Naive thymus-derived CD4-positive, alpha-beta T cell (primary cell): ENCODE results near the gene ZNF362. TPM values are rescaled to one million over a fixed set of nuclear protein-coding genes. Genes with fewer than 3 reads are reported as not detected.
A peak's percentile ranks its signal among the peaks of the same experiment; 100 is the strongest.

Experiments used
- ATAC-seq: fragments of 150-1000 bp; cut with Tn5 transposase; 2 replicates; pipeline ENCODE4 v1.10.0; 2021; ENCODE audit warnings: mild to moderate bottlenecking, moderate library complexity
- CTCF ChIA-PET: fragments of 350-600 bp; sonication (Branson Sonifier 250); formaldehyde crosslinking; loops from one replicate; lab custom pipeline; 2021; ENCODE audit warnings: antibody characterized with exemption; lab: Charles Lee
- POLR2A ChIA-PET: fragments of 350-600 bp; sonication (Branson Sonifier 250); formaldehyde crosslinking; loops from one replicate; lab custom pipeline; 2021; ENCODE audit warnings: antibody characterized with exemption, inconsistent platforms; lab: Charles Lee
- DNase-seq, 9 donors: peaks; one replicate each; pipeline versions ENCODE4 v3.0.0 to v3.0.0-alpha.2; 2020 to 2022; ENCODE audit warnings: mixed read lengths in 1 of 9
- H3K27ac ChIP-seq: one replicate; pipeline ENCODE4 v1.7.0; 2013; ENCODE audit warnings: mild to moderate bottlenecking, low read depth, low read length, moderate library complexity
- H3K27me3 ChIP-seq, 2 donors: one replicate each; pipeline ENCODE4 v1.7.0; 2013; ENCODE audit warnings: low read length in 2 of 2, mild to moderate bottlenecking in 2 of 2, moderate library complexity in 2 of 2; ENCODE audit not compliant: control insufficient read depth in 2 of 2, insufficient read depth in 2 of 2
- H3K36me3 ChIP-seq, 3 experiments: 1 replicate in 2 of 3; 2 replicates in 1 of 3; pipeline ENCODE4 v1.7.0; 2013; ENCODE audit warnings: low read length in 3 of 3, mild to moderate bottlenecking in 3 of 3, moderate library complexity in 1 of 3; ENCODE audit not compliant: insufficient read depth in 3 of 3, control insufficient read depth in 2 of 3
- H3K4me1 ChIP-seq, 2 donors: one replicate each; pipeline ENCODE4 v1.7.0; 2013; ENCODE audit warnings: low read length in 2 of 2, mild to moderate bottlenecking in 2 of 2, moderate library complexity in 1 of 2; ENCODE audit not compliant: control insufficient read depth in 2 of 2, insufficient read depth in 2 of 2
- H3K4me3 ChIP-seq: 2 replicates; pipeline ENCODE4 v1.7.0; 2013; ENCODE audit warnings: mild to moderate bottlenecking, low read length
- H3K9me3 ChIP-seq, 3 experiments: 1 replicate in 2 of 3; 2 replicates in 1 of 3; pipeline ENCODE4 v1.7.0; 2013; ENCODE audit warnings: low read length in 3 of 3; ENCODE audit not compliant: control insufficient read depth in 2 of 3
- H3K27ac Mint-ChIP-seq, 9 donors: one replicate each; pipeline ENCODE4 v1.8.0; 2020 to 2022; ENCODE audit warnings: mixed read lengths in 9 of 9, mild to moderate bottlenecking in 8 of 9, moderate library complexity in 5 of 9, inconsistent platforms in 2 of 9
- H3K27me3 Mint-ChIP-seq, 5 donors: one replicate each; pipeline ENCODE4 v1.8.0; 2021 to 2022; ENCODE audit warnings: mixed read lengths in 5 of 5, mild to moderate bottlenecking in 1 of 5
- H3K36me3 Mint-ChIP-seq, 5 donors: one replicate each; pipeline ENCODE4 v1.8.0; 2020 to 2022; ENCODE audit warnings: mixed read lengths in 5 of 5, mild to moderate bottlenecking in 3 of 5, inconsistent platforms in 1 of 5
- H3K4me1 Mint-ChIP-seq, 7 donors: one replicate each; pipeline ENCODE4 v1.8.0; 2020 to 2022; ENCODE audit warnings: mixed read lengths in 7 of 7, mild to moderate bottlenecking in 3 of 7, inconsistent platforms in 1 of 7
- H3K4me3 Mint-ChIP-seq, 10 donors: one replicate each; pipeline ENCODE4 v1.8.0; 2020 to 2022; ENCODE audit warnings: mild to moderate bottlenecking in 10 of 10, mixed read lengths in 10 of 10, moderate library complexity in 6 of 10, inconsistent platforms in 2 of 10
- H3K9me3 Mint-ChIP-seq, 11 donors: one replicate each; pipeline ENCODE4 v1.8.0; 2020 to 2022; ENCODE audit warnings: mixed read lengths in 11 of 11, mild to moderate bottlenecking in 4 of 11, inconsistent platforms in 1 of 11, moderate library complexity in 1 of 11
- intact Hi-C, 2 donors: fragments of 100-400 bp; cut with micrococcal nuclease; formaldehyde crosslinking; loops; one replicate each; pipeline ENCODE4 v1.15.1; 2023
- polyA plus RNA-seq, 2 donors: library from polyadenylated mRNA; unstranded; fragments of 300-500 nt; fragmentation: Illumina TruSeq; gene quantifications; one replicate each; pipeline ENCODE4 v1.2.3, GENCODE V29; 2021
- total RNA-seq, 6 experiments: library from RNA in 5 of 6; stranded (reverse) in 5 of 6; gene quantifications; 1 replicate in 5 of 6; 2 replicates in 1 of 6; pipeline ENCODE4 v1.2.3 and lab custom pipeline; 2021 to 2026

The ZNF362 gene
- total and polyA plus RNA-seq, 7 experiments from 2014 or later: 17.2 to 30.5 (median 27.0) TPM

DNA sequence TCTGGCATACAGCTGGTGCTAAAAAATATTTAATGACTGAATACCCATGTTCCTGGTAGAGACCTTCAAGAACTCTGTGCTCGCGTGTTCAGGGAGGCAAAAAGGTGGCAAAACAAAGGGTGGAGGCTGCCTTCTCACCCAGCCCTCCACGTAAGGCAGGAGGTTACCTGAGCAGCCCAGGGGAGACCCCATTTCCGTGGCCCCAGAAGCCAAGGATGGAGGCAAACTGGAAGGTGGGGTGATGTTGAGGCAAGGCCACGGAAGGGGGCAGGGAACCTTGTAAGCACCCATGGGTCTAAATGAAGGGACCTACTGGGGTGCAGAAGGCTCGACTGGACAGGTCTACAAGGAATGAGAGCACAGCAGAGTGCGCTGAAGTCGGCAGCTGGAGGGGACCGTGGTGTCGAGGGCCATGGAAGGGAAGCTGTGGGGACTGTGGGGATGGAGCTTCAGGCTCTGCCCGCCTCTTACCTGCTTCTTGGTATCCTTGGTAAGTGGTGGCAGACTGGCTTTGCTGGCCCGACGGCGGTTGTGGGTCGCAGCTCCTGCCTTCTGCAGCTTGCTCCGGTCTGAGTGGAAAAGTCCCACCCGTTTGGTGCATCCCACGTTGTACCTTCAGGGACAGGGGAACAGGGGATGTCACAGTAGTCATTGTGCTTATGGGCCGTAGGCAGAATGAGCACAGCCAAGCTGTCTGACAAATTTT is 73.5 kb downstream of the ZNF362 start:
- H3K4me3 Mint-ChIP-seq: peak overlapping the region in 1 of 10 donors; percentile 61
- Histone ChIP-seq H3K9me3 (no peaks in the 10 kb centered on the region), H3K36me3 (peaks cover 25 to 90% (median 46%) of the 10 kb centered on the region in 3 experiments), H3K27me3 (no peaks in the 10 kb centered on the region), H3K4me1 (no peaks in the 10 kb centered on the region), H3K27ac (no peak overlapping the region), H3K4me3 (no peak overlapping the region)
- peak overlapping the region in 3 of 9 donors; percentile 5 to 23 (median 17) for H3K27ac Mint-ChIP-seq
- no peaks in the 10 kb centered on the region for H3K9me3 Mint-ChIP-seq
- ChIA-PET CTCF (interaction anchor here (1.1 kb wide), 1 partner anchor 32 kb away, joined by 3 read pairs; no protein-coding TSS in a partner anchor), POLR2A (interaction anchor here (0.5 kb wide), 1 partner anchor 224 kb away, joined by 3 read pairs; no protein-coding TSS in a partner anchor)
- DNase-seq (no peak), ATAC-seq (no peak)
- peaks cover 22 to 56% (median 25%) of the 10 kb centered on the region in 5 donors for H3K36me3 Mint-ChIP-seq
- intact Hi-C loops: no loop called here
- no peaks in the 10 kb centered on the region for H3K27me3 Mint-ChIP-seq
- peaks cover under 1 to 14% (median 4%) of the 10 kb centered on the region in 7 donors for H3K4me1 Mint-ChIP-seq

DNA sequence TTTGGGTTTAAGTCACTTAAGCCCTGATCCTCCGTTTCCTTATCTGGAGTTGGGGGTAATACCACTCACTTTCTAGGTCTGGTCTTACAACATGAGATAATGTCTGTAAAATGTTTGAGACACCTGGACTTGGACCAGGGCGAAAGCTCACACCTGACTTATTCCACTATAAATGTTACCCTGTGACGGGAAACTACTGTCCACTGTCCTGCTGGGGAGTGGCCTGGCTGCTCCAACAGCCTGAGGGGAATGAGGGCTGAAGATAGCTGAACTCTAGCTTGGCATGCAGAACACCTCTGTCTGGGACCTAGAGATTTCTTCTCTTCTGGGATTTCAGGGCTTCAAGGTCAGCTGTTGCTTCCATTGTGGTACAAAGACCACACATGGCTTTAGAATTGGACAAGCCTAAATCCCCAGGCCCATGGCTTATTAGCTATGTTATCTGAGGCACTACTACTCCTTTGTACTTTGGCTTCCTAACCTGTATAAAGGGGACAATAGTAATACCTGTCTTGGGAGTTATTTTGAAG is 74.1 kb downstream of the ZNF362 start:
- Histone ChIP-seq H3K27ac (no peak overlapping the region), H3K36me3 (peaks cover 18 to 84% (median 45%) of the 10 kb centered on the region in 3 experiments), H3K27me3 (no peaks in the 10 kb centered on the region), H3K4me3 (no peak overlapping the region), H3K9me3 (no peaks in the 10 kb centered on the region), H3K4me1 (no peaks in the 10 kb centered on the region)
- H3K4me1 Mint-ChIP-seq: peaks cover 7 to 21% (median 11%) of the 10 kb centered on the region in 7 donors
- intact Hi-C loops: no loop called here
- DNase-seq (no peak), ATAC-seq (no peak)
- no peaks in the 10 kb centered on the region for H3K27me3 Mint-ChIP-seq
- H3K27ac Mint-ChIP-seq: no peak overlapping the region
- peaks cover 20 to 56% (median 27%) of the 10 kb centered on the region in 5 donors for H3K36me3 Mint-ChIP-seq
- H3K4me3 Mint-ChIP-seq: no peak overlapping the region
- CTCF ChIA-PET: interaction anchor here (1.1 kb wide), 1 partner anchor 33 kb away, joined by 3 read pairs; no protein-coding TSS in a partner anchor
- POLR2A ChIA-PET: no interaction called here
- no peaks in the 10 kb centered on the region for H3K9me3 Mint-ChIP-seq

DNA sequence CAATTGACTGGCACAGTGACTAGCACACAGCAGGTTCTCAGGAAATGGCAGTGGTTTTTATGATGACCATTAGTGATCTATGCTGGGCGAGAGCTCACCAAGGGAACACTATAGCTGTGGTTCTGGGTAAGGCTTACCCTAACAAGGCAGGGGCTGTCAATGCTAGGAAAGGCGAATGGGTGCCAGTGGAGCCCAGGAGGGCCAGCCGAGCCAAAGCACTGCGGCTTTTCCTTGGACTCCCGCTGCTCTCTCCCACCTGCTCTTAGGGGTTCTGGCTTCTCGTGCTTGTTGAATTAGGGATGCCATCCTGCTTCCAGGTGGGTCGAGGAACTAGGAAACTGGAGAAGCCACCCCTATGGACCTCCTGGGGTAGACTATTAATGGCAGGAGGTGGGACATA is 74.6 kb downstream of the ZNF362 start:
- H3K36me3 ChIP-seq: peaks cover 17 to 79% (median 40%) of the 10 kb centered on the region in 3 experiments
- no peak overlapping the region for H3K27ac ChIP-seq
- DNase-seq: no peak
- Mint-ChIP-seq H3K36me3 (peaks cover 16 to 52% (median 23%) of the 10 kb centered on the region in 5 donors), H3K4me1 (peaks cover 6 to 21% (median 11%) of the 10 kb centered on the region in 7 donors), H3K4me3 (no peak overlapping the region), H3K27ac (no peak overlapping the region), H3K9me3 (no peaks in the 10 kb centered on the region), H3K27me3 (no peaks in the 10 kb centered on the region)
- no peaks in the 10 kb centered on the region for H3K27me3 ChIP-seq
- H3K4me1 ChIP-seq: no peaks in the 10 kb centered on the region
- H3K4me3 ChIP-seq: no peak overlapping the region
- ChIA-PET CTCF (interaction anchor here (1.1 kb wide), 1 partner anchor 33 kb away, joined by 3 read pairs; no protein-coding TSS in a partner anchor), POLR2A (no interaction called here)
- intact Hi-C loops: no loop called here
- no peak for ATAC-seq
- no peaks in the 10 kb centered on the region for H3K9me3 ChIP-seq

DNA sequence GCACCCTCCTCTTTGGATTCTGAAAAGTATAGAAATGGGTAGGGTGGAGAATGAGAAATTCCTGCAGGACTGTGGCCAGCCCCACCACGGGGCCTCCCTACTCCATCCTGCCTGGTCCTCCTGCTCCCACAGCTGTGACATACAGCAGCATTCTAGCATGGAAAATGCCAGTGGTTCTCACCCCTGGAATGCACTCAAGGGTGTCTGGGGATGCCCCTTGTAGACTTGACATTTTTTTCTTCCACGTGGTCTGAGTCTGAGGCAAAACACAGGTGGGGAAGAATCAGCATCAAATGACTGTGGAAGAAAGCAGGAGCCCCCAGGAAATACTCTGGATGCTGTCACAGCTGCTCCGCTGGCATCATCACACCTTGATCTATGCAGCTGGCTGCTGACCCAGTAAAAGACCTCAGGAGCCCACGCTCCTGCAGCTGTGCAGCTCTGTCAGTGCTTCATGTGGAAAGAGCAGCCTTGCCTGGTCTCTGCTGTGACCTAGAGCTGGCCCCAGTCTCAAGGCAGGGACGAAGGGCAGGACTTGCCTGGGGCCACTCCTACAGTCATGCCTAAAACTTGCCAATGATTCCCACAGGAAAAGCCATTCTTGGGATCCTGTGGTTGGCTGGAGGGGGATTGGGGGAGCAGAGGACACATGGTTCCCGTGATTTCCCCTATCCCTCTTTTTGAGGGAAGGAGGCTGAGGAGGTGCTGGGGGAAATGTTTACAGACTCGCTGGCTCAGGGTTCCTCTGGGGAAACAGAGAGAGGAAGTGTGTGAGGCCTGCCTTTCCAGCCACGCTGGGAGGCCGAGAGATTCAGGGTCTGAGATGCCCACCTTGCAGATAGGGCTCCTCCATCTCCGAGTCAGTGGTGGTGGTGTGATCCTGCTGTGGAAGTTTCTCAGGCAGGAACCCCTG is 75.4 kb downstream of the ZNF362 start:
- ATAC-seq: no peak
- no peak overlapping the region for H3K4me3 Mint-ChIP-seq
- H3K9me3 Mint-ChIP-seq: no peaks in the 10 kb centered on the region
- H3K4me1 ChIP-seq: no peaks in the 10 kb centered on the region
- no peaks in the 10 kb centered on the region for H3K27me3 ChIP-seq
- no peak overlapping the region for H3K27ac ChIP-seq
- H3K9me3 ChIP-seq: no peaks in the 10 kb centered on the region
- H3K27me3 Mint-ChIP-seq: no peaks in the 10 kb centered on the region
- intact Hi-C loops: no loop called here
- H3K36me3 Mint-ChIP-seq: peaks cover 14 to 47% (median 20%) of the 10 kb centered on the region in 5 donors
- no peak for DNase-seq
- H3K4me3 ChIP-seq: no peak overlapping the region
- peaks cover 7 to 23% (median 18%) of the 10 kb centered on the region in 7 donors for H3K4me1 Mint-ChIP-seq
- H3K36me3 ChIP-seq: peaks cover 17 to 71% (median 34%) of the 10 kb centered on the region in 3 experiments
- CTCF ChIA-PET: no interaction called here
- H3K27ac Mint-ChIP-seq: no peak overlapping the region
- POLR2A ChIA-PET: no interaction called here

DNA sequence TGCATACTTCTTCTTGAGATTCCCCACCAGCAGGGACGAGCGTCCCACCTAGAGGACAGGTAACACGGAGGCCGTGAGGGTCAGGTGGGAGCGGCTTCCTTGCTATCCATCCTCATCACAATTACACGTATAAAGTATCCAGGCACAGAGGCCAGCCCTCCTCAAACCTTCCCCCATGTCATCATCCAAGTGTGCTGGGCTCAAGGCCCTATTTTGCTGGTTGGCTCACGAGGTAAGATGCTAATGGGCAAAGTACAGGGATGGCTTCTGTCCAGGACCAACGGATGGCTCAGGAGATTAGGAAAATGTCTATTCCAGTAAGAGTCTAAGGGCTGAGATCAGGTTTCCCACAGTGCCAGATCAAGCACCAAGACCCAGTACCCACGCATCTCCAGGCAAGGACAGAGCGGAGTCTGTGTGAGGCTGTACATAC is 76.1 kb downstream of the ZNF362 start:
- Mint-ChIP-seq H3K4me3 (no peak overlapping the region), H3K27ac (no peak overlapping the region), H3K9me3 (no peaks in the 10 kb centered on the region), H3K4me1 (peaks cover 7 to 26% (median 23%) of the 10 kb centered on the region in 7 donors), H3K27me3 (no peaks in the 10 kb centered on the region), H3K36me3 (peaks cover 13 to 47% (median 20%) of the 10 kb centered on the region in 5 donors)
- ATAC-seq: no peak
- Histone ChIP-seq H3K4me1 (no peaks in the 10 kb centered on the region), H3K36me3 (peaks cover 17 to 64% (median 34%) of the 10 kb centered on the region in 3 experiments), H3K27me3 (no peaks in the 10 kb centered on the region), H3K9me3 (no peaks in the 10 kb centered on the region), H3K27ac (no peak overlapping the region), H3K4me3 (no peak overlapping the region)
- intact Hi-C loops: no loop called here
- no peak for DNase-seq
- POLR2A ChIA-PET: interaction anchor here (0.6 kb wide), 1 partner anchor 78 kb away, joined by 6 read pairs; no protein-coding TSS in a partner anchor
- CTCF ChIA-PET: interaction anchor here (1.1 kb wide), 1 partner anchor 37 kb away, joined by 3 read pairs; no protein-coding TSS in a partner anchor

DNA sequence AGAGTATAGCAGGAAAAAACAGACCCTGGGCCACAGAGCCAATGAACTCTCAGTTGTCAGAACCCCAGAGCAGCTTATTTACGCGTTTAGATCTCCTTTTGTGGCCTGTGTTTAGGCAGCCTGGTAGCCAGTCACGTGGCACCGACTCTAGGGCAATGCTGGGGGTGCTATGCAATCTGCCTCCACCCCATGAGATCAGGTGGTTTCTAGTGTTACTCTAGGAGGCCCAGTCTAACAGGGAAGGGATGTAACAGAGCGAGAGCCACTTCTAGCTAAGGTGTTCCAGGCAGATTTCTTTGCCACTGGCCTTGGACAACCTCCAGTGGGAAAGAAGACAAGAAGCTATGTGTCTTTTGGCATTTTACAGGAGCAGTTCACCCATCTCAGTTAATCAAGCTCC is 76.6 kb downstream of the ZNF362 start:
- ATAC-seq: no peak
- peaks cover 14 to 59% (median 30%) of the 10 kb centered on the region in 3 experiments for H3K36me3 ChIP-seq
- CTCF ChIA-PET: interaction anchor here (1.1 kb wide), 1 partner anchor 37 kb away, joined by 3 read pairs; no protein-coding TSS in a partner anchor

More for the DNA sequence above, 76.6 kb downstream of the ZNF362 start:
- peaks cover 13 to 47% (median 20%) of the 10 kb centered on the region in 5 donors for H3K36me3 Mint-ChIP-seq
- peaks cover 8 to 31% (median 27%) of the 10 kb centered on the region in 7 donors for H3K4me1 Mint-ChIP-seq
- no peak overlapping the region for H3K27ac Mint-ChIP-seq
- H3K4me3 Mint-ChIP-seq: no peak overlapping the region
- no peak for DNase-seq
- Histone ChIP-seq H3K27me3 (no peaks in the 10 kb centered on the region), H3K4me3 (no peak overlapping the region), H3K9me3 (no peaks in the 10 kb centered on the region), H3K4me1 (no peaks in the 10 kb centered on the region), H3K27ac (no peak overlapping the region)
- intact Hi-C loops: no loop called here
- no peaks in the 10 kb centered on the region for H3K27me3 Mint-ChIP-seq
- POLR2A ChIA-PET: interaction anchor here (0.6 kb wide), 1 partner anchor 79 kb away, joined by 6 read pairs; no protein-coding TSS in a partner anchor
- no peaks in the 10 kb centered on the region for H3K9me3 Mint-ChIP-seq
